SKM-1 (cell line): ENCODE data around the gene PIGO.

Experiments used
- DNase-seq: peaks from one replicate; lab custom pipeline; 2025; ENCODE audit not compliant: unreplicated experiment; lab: John Stamatoyannopoulos, UW

PIGO gene

DNA sequence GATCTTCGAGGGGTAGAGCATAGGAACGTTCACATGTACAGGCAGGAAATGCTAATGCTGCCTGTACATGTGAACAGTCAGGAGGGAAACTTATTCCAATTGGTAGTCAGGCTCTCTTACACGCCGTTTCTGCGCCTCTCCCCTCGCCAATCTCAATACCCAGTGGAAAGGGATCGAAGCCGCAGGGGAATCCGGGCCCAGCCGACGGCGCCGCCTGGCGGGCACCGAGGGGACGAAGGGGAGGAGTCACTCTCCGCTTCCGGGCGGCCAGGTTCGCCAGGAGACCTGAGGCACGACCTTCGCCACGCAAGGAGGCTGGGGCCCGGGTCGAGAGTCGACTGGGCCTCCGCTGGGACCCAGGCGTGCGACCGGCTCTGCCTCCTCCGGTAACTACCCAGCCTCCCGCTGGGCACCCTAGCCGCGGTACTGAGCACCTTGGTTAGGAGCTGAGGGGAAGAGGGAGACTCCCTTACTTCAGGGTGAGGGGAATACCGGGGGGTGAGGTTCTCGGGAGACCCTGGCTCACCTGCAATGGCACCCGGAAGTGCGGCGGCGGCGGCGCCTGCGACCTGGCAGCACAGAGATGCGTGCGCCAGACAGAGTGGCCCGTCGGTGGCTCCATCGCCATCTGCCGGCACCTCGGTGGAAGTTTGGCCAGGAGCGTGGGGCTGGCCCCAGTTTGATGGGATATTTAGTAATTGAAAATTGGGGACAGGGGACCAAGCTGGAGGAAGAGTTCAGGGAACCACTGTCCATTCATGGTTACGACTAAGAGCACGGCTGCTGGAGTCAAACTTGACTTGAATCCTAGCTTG lies at the start of gene PIGO:
Gene PIGO, minus strand, starts transcription at position 557 of the 815 bp plus-strand sequence. CDS start 1,026 bp downstream, outside the sequence.
- DNase-seq, result peak; percentile 69

DNA sequence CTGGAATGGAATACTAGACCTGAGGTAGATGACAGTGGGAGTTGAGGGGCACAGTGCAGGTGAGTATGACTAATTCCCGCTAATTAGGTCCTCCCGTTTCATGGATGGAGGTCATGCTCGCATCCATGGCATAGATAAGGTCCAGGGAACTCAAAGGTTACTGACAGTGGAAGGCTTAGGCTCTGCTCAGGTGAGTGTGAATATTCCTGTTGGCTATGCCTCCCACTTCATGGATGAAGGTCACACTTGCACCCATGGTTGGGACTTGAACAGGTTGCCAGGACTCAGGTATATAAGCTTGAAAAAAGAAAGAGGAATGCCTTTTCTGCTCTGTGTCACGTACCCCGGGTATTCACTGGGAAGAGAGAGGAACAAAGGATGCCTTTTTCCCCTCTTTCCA lies 45.6 kb upstream of the PIGO start:
- no peak for DNase-seq

- DNase-seq, result no peak
These were observed 43.7 kb upstream of the PIGO start for GRCh38 chr9:35140093-35140492.

- DNase-seq, result no peak
These were observed 40.5 kb upstream of the PIGO start for GRCh38 chr9:35136866-35137265.

GRCh38 chr9:35135988-35136387 lies 39.6 kb upstream of the PIGO start:
- no peak for DNase-seq

- no peak for DNase-seq
These were observed 38.5 kb upstream of the PIGO start for GRCh38 chr9:35134920-35135319.

- DNase-seq, result peak; percentile 76
These were observed 20.6 kb upstream of the PIGO start for GRCh38 chr9:35116898-35117551.

- no peak for DNase-seq
These were observed 20.1 kb upstream of the PIGO start for GRCh38 chr9:35116539-35116897.

- peak; percentile 93 for DNase-seq
These were observed 19.5 kb upstream of the PIGO start, which contains the start of gene ATOSB for GRCh38 chr9:35115680-35116538. Gene ATOSB, minus strand, starts transcription at chr9:35115862. Its CDS starts 7,588 bp downstream, at chr9:35108274.

DNA sequence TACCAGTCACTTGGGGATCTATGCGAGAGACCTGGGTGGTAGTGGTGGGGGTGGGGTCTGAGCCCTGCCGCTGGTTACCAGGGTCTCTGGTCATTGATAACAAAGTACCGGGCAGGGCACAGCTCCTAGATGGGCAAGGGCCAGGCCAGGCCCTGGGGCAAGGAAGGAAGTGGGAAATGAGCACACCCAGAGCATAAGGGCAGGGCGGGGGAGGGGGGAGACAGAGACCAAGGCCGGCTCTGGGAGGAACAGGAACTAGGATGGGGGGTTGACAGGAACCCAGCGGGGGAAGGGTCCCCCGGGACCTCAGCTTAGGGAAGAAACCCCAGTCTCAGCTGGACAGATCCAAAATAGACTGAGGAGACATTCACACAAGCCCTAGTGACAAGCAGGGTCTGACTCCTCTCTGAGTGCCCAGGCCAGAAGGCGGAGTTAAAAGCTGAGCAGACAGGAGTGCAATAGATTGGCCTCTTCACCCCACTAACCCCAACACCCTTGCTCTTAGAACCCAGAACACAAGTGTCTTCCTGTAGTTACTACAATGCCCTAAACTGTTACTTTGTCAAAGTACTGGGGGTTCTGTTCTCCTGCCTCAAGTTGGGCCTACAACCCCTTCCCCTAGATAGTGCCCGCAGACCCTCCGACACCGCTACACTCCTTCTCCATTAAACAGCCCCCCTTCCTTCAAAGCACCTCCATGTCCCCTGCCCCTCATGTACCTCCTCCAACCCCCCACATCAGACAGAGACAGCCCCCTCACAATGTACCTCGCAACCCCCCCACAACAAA lies 18.6 kb upstream of the PIGO start:
- peak; percentile 73 for DNase-seq

DNA sequence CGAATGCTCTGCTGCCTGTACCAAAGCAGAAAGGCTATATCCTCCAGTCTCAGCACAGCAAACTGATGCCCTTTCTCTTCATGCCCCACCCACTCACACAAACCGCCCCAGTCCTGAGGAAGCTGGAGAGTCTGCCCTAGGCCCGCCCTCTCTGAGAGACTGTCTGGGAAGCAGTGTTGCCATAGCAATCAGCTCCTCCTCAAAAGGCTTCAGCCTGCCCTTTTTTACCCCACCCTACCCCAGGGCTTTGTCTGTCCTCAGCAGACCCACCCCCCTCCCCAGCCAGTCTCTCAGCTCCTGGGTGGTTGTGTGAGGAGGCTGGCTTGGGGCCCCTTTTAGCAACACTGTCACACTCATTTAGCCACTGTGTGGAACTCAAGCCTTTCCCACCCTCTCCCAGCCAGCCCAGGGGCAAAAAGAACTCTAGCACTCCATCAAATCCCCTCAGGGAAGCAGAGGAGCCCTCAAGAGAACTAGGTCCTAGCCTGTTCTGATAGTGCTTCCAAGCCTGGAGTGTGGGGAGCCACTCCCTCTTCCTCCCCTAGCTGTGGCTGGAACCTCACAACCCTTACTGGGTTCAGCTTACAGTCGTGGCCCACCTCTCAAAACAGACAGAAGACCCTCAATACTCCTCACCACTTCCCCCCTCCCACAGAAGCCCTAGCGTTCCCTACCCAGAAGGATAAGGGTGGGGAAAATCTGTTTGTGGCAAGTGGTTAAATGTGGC lies 17.9 kb upstream of the PIGO start:
- DNase-seq, result peak; percentile 85

DNA sequence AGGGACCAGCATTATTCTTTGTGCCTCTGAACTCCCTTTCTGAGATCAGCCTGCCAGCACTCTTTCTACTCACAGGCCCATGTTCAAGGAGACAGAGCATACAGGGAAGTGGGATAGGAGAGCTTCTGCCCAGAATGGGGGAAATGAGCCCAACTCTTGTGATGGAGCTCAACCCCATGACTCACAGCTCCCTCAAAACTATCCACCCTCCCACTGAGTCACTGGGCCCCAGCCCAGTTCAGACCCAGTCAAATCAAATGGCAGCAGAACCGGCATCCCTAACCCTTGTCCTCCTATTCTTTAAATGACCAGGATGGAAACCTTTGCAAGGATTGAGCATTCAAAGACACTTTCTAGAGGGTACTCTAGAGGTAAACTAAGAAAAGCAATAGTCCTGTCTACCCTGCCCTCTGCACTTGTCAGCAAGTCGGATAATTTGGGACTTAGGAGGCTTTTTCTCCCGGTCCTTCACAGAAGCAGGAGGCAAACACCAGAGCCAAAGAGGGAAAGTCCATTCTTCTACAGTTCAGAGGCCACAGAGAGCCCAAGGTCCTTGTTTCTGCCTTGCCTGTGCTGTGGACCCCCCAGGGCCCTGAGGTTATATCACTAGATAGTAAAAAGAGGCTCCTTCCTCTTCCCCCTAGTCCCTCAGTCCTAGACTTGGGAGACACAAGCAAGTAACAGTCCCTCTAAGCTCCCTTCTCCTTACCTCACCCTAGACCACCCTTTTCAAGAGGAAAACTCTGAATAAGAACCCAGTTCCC lies 16.0 kb upstream of the PIGO start:
- no peak for DNase-seq

DNA sequence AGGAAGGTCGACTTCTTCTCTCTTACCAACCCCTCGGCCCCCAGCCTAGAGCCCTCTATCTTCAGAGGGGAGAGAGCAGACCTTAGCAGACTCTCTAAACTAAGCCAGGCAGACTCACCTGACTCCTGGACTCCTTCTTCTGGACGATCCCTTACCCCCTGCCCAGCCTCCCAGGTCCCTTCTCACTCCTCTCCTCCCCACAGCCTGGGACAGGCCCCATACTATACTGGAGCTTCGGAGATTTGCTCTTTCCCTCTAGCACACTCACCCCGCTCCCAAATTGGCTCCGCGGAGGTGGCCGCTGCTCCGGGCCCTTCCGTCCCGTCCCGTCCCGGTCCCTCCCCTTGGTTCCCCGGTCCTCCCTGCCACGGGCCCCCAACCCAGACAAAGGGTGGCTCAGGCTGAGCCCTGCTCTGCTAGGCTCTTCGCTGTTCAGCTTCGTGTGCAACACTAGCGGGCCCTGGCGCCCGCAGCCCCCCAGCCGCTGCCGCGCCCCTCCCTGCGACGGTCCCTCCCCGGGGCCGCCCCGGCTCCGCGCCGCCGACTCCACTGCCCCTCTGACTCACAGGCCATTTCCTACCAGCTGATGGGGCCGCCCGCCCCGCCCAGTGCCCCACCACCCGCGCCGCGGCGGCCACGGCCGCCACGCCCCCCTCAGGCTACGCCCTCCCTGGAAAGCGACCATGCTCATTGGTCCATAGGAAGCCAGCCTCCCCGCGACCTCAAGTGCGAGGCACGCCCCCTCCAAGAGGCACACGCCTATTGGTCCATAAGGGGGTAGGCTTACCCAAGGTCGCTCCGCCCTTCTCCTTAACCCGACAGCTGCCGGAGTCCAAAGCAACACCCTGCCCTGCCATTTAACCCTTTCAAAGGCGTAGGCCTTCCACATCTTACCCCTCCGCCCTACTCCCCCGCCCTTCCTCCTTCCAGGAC lies 14.9 kb upstream of the PIGO start:
- DNase-seq, result peak; percentile 96

DNA sequence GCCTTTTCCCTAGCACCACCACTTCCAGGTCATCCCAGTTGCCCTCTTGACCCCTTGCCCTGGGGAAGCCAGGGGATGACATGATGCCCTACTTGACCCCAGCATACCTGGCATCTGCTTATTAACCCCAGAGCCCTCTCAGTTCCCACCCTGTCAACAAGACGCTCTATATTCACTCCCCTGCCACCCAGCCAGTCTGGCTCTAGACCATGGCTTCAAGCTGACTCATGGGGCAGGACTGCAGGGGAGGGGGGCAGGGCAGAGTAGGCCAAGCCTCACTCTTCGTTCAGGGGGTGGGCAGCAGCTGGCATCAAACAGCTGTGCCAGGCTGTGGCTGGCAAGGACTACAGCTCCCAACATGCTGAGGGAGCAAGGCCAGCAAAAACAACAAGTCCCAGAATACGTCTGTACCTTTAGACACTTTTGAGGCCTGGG lies 14.0 kb upstream of the PIGO start:
- no peak for DNase-seq

DNA sequence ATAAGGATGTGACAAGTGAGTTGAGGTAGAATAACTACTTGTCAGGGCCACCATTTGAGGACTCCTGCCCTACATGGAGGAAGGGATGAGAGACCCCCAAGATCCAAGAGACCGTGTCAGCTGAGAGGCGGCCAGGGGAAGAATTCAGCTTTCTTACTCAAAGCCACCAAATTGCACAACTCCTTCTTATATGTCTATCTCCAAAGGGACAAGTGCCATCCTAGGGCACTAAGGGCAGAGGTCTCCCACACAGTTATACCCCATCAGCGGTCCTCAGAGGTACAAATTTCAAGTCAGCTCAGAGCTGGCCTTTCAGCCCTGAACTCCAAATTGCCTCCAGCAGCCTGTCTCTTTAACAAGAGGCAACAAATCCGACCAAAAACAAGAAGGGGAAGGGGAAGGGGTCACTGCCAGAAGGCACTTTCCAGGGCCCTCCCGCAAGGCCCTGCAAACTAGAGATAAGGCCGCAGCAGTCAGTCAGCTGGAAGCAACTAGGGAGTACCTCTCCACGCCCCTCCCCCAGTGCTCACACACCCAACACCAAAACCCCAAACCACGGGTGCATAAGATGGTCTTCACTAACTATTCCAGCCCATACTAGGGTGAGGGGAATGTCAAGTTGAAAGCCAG lies 12.7 kb upstream of the PIGO start:
- DNase-seq, result no peak

- DNase-seq, result no peak
These were observed 12.1 kb upstream of the PIGO start for GRCh38 chr9:35108461-35108860.
